ENCODE data around the gene OSCP1.

Gene OSCP1

DNA sequence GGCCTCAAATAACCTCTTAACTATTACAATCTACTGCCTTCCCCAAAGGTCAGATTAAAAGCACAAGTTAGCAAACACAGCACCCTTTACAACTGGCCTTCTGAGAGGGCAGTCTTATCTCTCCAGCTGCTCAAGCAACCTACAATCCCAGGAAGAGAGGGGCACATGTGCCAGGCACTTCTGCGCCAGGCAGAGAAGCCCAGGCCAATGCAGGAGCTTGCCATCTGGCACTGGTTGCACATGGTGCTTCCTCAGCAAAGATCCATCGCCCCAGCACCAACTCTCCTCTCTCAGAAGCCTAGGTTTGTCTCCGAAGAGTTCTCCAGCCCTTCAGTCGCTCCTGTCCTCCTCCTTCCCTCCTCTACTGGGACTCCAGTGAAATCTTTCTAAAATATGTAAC lies 67.0 kb downstream of the OSCP1 start:
- DNase-seq (ENCODE audit: low read depth in 3 of 3): no peak

DNA sequence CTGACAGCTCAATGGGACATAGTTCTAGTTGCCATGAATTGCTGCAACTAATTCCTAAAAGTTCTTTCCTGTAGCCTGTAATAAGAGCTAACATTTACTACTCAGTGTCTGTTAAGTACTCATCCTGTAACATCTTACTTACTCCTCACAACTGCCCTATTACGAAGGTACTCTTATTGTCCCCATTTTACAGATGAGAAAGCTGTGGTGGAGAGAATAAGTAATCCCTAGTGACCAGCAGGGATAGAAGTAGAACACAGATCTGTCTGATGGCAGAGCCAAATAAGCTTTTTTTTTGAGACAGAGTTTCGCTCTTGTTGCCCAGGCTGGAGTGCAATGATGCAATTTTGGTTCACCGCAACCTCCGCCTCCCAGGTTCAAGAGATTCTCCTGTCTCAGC lies 67.6 kb downstream of the OSCP1 start:
- DNase-seq (ENCODE audit: low read depth in 3 of 3): no peak

DNA sequence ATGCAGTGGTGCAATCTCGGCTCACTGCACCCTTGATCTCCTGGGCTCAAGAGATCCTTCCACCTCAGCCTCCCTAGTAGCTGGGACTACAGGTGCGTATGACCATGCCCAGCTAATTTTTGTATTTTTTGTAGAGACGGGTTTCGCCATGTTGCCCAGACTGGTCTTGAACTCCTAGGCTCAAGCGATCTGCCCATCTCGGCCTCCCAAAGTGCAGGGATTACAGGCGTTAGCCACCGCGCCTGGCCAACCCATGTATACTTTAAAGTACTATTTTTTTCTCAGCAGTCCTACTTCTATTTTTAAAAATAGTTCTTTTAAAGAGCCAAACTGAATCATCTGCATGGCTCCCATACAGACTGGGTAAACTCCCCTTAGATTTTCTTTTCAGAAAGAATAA lies 68.0 kb downstream of the OSCP1 start:
- DNase-seq (ENCODE audit: low read depth in 3 of 3): no peak

DNA sequence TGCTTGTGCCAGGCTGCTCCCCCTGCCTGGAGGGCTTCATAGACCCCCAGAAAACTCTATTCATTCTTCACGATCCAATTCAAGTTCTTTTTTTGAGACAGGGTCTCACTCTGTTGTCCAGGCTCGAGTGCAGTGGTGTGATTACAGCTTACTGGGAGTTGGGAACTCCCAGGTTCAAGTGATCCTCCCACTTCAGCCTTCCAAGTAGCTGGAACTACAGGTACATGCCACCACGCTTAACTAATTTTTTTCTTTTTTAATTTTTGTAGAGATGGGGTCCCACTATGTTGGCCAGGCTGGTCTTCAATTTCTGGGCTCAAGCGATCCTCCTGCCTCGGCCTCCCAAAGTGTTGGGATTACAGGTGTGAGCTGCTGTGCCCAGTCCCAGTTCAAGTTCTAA lies 68.8 kb downstream of the OSCP1 start:
- no peak for DNase-seq (ENCODE audit: low read depth in 3 of 3)

DNA sequence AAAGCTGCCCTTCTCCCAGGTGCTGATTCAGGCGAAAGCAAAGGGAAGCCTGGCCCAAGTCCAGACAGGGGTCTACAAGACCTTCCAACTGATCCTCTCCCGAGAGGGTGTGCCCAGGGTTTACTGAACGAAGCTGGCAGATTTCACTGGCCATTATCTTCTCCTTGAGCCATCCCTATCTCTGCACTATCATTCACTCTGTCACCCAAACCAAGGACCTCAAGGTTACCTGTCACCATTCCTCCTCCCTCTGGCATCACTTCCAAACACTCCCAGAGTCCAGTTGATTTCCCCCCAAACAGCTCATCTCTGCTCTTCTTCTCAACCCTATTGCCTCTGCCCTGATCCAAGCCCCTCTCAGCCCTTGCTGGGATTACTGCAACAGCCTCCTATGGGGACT lies 69.5 kb downstream of the OSCP1 start:
- no peak for DNase-seq (ENCODE audit: low read depth in 3 of 3)

DNA sequence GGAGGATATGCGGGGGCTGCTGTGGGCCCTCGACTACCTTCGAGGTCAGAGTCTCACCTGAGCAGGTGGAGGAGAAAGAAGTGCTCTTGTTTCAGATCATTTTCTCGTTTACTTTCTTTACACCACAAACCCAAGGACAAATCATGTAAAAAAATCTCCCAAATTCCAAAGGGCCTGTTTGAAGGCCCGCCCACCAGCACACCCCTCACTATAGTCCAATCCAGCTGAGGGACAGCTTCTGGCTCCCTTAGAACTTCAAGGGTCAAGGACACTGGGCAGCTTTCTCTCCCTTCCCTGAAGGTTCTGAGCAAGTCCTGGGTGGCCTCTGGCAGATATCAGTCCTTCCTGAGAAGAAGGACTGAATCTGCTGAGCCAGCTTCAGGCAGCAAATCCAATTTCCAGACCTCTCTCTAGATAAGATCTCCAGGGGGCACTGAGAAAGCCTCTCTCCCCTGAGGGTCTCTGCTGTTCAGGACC lies 70.1 kb downstream of the OSCP1 start:
- no peak for DNase-seq (ENCODE audit: low read depth in 3 of 3)

DNA sequence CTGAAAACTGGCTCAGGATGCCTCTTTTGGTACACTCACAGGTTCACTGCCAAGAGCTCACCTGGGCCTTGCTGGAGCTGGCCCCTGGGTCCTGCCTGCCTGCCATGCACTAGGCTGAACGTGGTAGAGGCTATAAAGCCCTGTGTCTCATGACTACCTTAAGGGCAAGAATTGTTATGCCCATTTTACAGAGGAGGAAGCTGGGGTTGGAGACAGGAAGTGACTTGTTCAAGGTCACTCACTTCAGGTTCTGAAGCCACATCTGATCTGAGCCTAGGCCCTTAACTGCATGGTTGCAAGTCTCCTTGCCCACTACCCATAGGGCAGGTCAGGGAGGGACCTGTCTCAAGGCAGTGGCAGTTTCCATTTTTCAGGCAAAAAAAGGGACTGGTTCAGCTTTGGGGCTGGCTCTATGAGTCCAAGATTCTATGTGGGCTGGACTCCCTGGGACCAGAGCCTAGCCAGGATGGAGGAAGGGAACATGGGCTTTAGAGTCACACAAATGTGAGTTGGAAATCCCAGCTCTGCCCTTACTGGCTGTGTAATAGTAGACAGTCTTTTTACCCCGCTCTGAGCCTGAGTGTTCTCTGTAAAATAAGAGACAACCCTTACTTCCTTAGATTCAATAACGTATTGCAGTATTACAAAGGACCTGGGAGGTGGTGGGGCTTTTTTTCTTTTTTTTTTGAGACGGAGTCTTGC lies 72.3 kb downstream of the OSCP1 start:
- no peak for DNase-seq (ENCODE audit: low read depth in 3 of 3)

DNA sequence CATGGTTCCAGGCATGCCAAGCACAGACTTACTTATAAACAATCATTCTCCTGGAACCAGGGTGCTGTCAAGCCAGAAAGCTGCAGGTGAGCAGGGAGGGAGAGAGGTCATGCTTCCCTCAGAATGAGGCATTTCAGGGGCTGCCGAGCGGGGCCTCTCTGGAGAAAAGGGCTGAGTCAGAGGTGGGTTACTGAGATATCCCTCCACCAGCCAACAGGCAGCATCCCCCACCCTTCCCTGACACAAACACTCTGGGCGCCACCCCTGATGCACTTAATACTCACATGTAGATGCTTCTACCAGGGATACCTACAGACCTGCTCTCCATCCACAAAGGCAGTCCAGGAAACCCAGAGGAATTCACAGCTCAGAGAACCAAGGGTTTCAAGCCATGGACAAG lies 77.6 kb downstream of the OSCP1 start:
- DNase-seq (ENCODE audit: low read depth in 3 of 3): no peak

DNA sequence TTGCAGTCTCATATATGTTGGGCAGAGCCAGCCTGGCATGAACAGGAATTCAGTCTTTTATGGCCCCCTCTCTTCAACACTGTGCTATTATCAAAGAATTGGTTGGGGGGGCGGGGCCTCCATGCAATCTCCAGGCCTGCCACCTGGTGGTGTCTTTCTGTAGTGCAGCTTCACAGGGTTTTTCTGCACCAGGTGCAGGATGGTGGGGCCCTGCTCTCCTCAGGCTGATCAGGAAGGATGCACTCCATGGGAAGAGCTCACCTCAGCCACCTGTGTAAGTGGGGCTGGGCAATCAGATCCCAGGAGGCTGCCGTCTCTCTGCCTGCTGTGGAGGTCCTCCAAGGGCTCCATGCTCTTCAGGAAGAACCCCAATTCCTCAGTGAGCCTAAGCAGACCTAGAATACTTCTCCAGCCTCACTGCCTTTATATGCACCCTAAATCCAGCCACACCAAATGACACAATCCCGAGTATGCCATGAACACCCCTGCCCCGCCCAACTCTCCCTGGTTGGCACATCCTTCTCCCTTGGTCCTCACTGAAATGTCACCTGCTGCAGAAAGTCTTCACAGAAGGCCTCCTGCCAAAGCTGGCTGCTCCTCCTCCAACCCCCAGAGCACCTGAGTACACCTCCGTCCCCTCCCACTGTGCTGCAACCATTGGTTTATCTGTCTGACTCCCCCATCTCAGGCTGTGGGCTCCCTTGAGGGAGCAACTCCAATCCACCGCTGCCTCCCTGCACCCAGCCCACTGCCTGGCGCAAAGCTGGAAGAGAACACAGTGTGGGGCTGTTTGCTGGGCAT lies 81.0 kb downstream of the OSCP1 start:
- DNase-seq (ENCODE audit: low read depth in 3 of 3): peak; percentile 63 to 69 (median 67)
